Lung (tissue), 12 donors: ENCODE results near the gene MMP19. TPM values are rescaled to one million over a fixed set of nuclear protein-coding genes. Genes with fewer than 3 reads are reported as not detected.
"Not testable (repeated sequence)": the region's sequence is repeated elsewhere in the genome, so short reads cannot be mapped to it uniquely, and the experiment has no call there.

ENCODE experiments used
- ATAC-seq: fragments of 200-7000 bp; cut with Tn5 transposase; one replicate; pipeline ENCODE4 v1.9.1; 2020; ENCODE audit warnings: moderate number of reproducible peaks; ENCODE audit not compliant: insufficient read depth, low FRiP score
- DNase-seq, 3 donors: peaks; one replicate each; pipeline ENCODE4 v3.0.0-alpha.2; 2013 to 2017
- H3K27ac ChIP-seq, 2 donors: one replicate each; pipeline ENCODE4 v1.5.1; 2013; ENCODE audit warnings: mild to moderate bottlenecking in 2 of 2, moderate library complexity in 2 of 2, control low read depth in 1 of 2, inconsistent platforms in 1 of 2, low read depth in 1 of 2, low read length in 1 of 2
- H3K27me3 ChIP-seq, 3 donors: one replicate each; pipeline ENCODE4 v1.5.1; 2013; ENCODE audit warnings: low read length in 2 of 3; ENCODE audit not compliant: control insufficient read depth in 3 of 3, insufficient read depth in 3 of 3
- H3K36me3 ChIP-seq, 4 donors: one replicate each; pipeline ENCODE4 v1.5.1; 2013; ENCODE audit warnings: low read length in 4 of 4, mild to moderate bottlenecking in 1 of 4, moderate library complexity in 1 of 4; ENCODE audit not compliant: control insufficient read depth in 4 of 4, insufficient read depth in 4 of 4
- H3K4me1 ChIP-seq, 5 donors: one replicate each; pipeline ENCODE4 v1.5.1; 2013; ENCODE audit warnings: low read length in 5 of 5, mild to moderate bottlenecking in 2 of 5, moderate library complexity in 1 of 5; ENCODE audit not compliant: control insufficient read depth in 5 of 5, insufficient read depth in 5 of 5
- H3K4me3 ChIP-seq: one replicate; pipeline ENCODE4 v1.5.1; 2013; ENCODE audit warnings: mild to moderate bottlenecking, control low read depth, moderate library complexity
- H3K9ac ChIP-seq, 2 donors: one replicate each; pipeline ENCODE4 v1.5.1; 2013; ENCODE audit warnings: low read length in 2 of 2, control low read depth in 1 of 2; ENCODE audit not compliant: insufficient read depth in 1 of 2
- H3K9me3 ChIP-seq, 4 donors: one replicate each; pipeline ENCODE4 v1.5.1; 2013; ENCODE audit warnings: low read length in 3 of 4, mild to moderate bottlenecking in 1 of 4, moderate library complexity in 1 of 4; ENCODE audit not compliant: control insufficient read depth in 4 of 4, insufficient read depth in 3 of 4
- whole genome bisulfite sequencing, 2 donors: extraction: QIAGEN DNeasy Blood & Tissue Kit; methylation state at CpG; one replicate each; pipeline ENCODE4 v1.1.7; 2013; 5-methylcytosine and 5-hydroxymethylcytosine counted together
- polyA plus RNA-seq, 2 donors: library from polyadenylated mRNA; stranded (reverse); fragments of 200-250 nt; gene quantifications; one replicate each; pipeline ENCODE4 v1.2.1, GENCODE V29; 2013
- total RNA-seq, 2 donors: library from RNA; depleted of rRNA in 1 of 2; stranded (reverse); fragments of >200 nt in 1 of 2; gene quantifications; one replicate each; pipeline ENCODE4 v1.2.1, GENCODE V29; 2014 to 2021
- TF ChIP-seq, protein P1 (sequence below): IDR thresholded peaks from 2 replicates; pipeline ENCODE4 v1.5.1; 2012; ENCODE audit warnings: mild to moderate bottlenecking; ENCODE audit errors: control extremely low read depth, extremely low read depth
- donor health status: control.
- donor health status: control.
- donor health status: Bipolar disorder and iron deficiency.
- donor health status: healthy.
- donor health status: DM: yes; HTN: yes; CAD: no.

MMP19 gene
- total and polyA plus RNA-seq, 4 donors = 9.3 to 92.1 (median 31.7) TPM

DNA sequence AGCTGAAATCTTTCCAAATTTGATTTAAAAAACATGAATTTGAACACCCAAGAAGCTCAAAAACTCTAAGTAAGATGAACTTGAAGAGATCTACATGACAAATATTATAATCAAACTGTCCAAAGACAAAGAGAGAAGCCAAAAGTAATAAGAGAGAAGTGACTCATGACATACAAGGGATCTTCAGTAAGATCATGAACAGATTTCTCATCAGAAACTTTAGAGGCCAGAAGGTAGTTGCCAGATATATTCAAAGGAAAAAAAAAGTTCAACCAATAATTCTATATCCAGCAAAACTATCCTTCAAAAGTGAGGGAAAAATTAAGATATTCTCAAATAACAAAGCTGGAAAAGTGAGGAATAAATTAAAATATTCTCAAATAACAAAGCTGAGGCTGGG, 35.1 kb upstream of the MMP19 start:
- Histone ChIP-seq H3K27me3 (no peaks in the 10 kb centered on the region), H3K4me3 (no peak overlapping the region), H3K36me3 (no peaks in the 10 kb centered on the region), H3K27ac (no peak overlapping the region), H3K9ac (no peak overlapping the region), H3K4me1 (no peaks in the 10 kb centered on the region), H3K9me3 (no peaks in the 10 kb centered on the region)
- no peak for DNase-seq
- TF ChIP-seq, protein P1, sequence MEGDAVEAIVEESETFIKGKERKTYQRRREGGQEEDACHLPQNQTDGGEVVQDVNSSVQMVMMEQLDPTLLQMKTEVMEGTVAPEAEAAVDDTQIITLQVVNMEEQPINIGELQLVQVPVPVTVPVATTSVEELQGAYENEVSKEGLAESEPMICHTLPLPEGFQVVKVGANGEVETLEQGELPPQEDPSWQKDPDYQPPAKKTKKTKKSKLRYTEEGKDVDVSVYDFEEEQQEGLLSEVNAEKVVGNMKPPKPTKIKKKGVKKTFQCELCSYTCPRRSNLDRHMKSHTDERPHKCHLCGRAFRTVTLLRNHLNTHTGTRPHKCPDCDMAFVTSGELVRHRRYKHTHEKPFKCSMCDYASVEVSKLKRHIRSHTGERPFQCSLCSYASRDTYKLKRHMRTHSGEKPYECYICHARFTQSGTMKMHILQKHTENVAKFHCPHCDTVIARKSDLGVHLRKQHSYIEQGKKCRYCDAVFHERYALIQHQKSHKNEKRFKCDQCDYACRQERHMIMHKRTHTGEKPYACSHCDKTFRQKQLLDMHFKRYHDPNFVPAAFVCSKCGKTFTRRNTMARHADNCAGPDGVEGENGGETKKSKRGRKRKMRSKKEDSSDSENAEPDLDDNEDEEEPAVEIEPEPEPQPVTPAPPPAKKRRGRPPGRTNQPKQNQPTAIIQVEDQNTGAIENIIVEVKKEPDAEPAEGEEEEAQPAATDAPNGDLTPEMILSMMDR = no peak
- ATAC-seq = no peak

DNA sequence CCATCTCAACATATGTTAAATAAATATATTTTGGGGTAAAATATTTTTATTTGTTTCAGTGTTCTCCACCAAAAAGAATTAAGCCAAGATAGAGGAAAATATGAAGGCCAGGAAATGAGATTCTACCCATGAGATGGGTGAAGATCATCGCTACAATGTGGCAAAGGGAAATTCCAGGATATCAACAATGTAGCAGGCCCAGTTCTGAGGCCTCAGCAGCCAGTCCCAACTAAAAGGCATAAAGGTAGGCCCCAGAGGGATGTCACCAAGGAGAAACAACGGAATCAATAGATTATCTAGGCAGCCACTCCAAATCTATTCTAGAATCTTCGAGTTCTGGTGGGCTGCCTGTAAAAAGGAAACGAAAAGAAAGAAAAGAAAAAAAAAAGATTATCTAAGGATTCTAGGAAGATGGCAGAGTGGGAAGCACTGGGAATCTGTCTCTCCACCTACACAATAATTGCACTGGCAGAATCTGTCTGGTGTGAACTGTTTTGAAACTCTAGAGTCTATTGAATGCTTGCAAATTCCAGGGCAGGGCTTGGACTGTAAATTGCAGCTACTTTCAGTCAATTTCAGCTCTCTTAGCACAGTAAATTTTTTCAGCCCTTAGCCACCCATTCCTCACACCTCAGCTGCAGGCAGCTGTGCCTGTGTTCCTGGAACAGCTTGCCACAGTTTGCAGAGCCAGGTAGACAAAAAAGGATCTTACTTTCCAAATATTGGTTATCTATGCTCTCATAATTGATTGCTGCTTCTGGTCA, 33.1 kb upstream of the MMP19 start:
- Histone ChIP-seq H3K9ac (no peak overlapping the region), H3K4me1 (no peaks in the 10 kb centered on the region), H3K9me3 (no peaks in the 10 kb centered on the region), H3K27me3 (no peaks in the 10 kb centered on the region), H3K4me3 (no peak overlapping the region), H3K27ac (no peak overlapping the region), H3K36me3 (no peaks in the 10 kb centered on the region)
- 87 to 89% methylated on average over 4 of the region's 4 CpGs for WGBS, 2 donors
- DNase-seq (peak in 1 of 3 donors; percentile 13), ATAC-seq (no peak)
- TF ChIP-seq, protein P1 = no peak

DNA sequence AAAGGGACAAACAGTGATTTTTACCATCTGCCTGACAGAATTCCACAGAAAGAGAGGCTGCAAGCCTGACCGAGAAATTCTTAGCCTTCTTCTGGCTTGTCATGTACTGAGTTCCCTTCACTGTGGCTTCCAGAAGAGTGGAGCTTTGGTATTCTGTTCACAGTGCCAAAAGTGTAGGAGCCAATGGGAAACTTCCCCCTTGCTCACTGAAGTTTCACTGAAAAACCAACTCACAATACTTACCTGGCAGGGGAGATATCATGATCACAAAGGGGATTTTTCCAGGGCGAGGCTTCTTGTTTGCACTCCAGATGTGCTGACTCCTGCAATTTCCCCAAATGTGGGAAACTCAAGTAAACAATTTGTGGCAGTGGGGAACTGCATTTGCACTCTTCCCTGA, 31.7 kb upstream of the MMP19 start:
- DNase-seq = peak in 2 of 3 donors; percentile 15 to 25
- no peak overlapping the region for H3K27ac ChIP-seq
- ATAC-seq = no peak

DNA sequence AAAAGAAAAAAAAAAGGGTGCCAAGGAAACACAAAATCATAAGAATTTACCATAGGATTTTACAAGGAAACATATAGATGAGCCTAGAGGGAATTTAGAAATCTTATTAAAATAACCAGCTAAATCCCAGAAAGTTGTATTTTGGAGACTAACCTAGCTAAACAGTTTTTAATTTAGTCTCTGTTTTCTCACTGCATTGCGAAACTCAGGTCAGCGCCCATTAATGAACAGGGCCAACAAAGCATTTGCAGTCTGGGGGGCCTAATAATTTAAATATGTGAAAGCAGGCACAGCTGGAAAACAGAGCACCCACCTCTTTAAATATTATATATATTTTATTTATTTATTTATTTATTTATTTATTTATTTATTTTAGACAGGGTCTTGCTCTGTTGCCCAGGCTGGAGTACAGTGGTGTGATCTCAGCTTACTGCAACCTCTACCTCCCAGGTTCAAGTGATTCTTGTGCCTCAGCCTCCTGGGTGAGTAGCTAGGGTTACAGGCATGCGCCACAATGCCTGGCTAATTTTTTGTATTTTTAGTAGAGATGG, 23.8 kb upstream of the MMP19 start:
- not testable (repeated sequence) for H3K9ac ChIP-seq, H3K4me1 ChIP-seq, H3K27me3 ChIP-seq, H3K27ac ChIP-seq, H3K4me3 ChIP-seq, H3K9me3 ChIP-seq, H3K36me3 ChIP-seq, ATAC-seq, DNase-seq
- WGBS, 2 donors = 94 to 100% methylated on average over 3 of the region's 3 CpGs

More for the DNA sequence above, 31.7 kb upstream of the MMP19 start:
- peak overlapping the region in 1 of 2 donors; percentile 5 for H3K9ac ChIP-seq
- WGBS, 2 donors = 54 to 79% methylated on average over 2 of the region's 2 CpGs
- TF ChIP-seq, protein P1 = no peak
- H3K27me3 ChIP-seq = no peaks in the 10 kb centered on the region
- no peaks in the 10 kb centered on the region for H3K9me3 ChIP-seq
- H3K36me3 ChIP-seq = no peaks in the 10 kb centered on the region
- no peak overlapping the region for H3K4me3 ChIP-seq
- H3K4me1 ChIP-seq = no peaks in the 10 kb centered on the region
